Loucy (cell line): ENCODE measurements around the gene NDUFC1.
A peak's percentile ranks its signal among the peaks of the same experiment; 100 is the strongest.
"Not testable (repeated sequence)": the region's sequence is repeated elsewhere in the genome, so short reads cannot be mapped to it uniquely, and the experiment has no call there.

Experiments used
- H2AFZ ChIP-seq: fragments of 200-600 bp; sonication (generic); 2 replicates; pipeline ENCODE4 v1.6.0; 2016; ENCODE audit warnings: antibody characterized with exemption, mild to moderate bottlenecking, low read length, moderate library complexity
- H3F3A ChIP-seq: fragments of 200-600 bp; 2 replicates; pipeline ENCODE4 v1.6.0; 2016; ENCODE audit warnings: antibody characterized with exemption, low read depth, mild to moderate bottlenecking
- H3K27me3 ChIP-seq: fragments of 200-600 bp; sonication (generic); 2 replicates; pipeline ENCODE4 v1.6.1; 2014; ENCODE audit warnings: low read length, mild to moderate bottlenecking; ENCODE audit not compliant: insufficient read depth, poor library complexity, severe bottlenecking
- H3K36me3 ChIP-seq: fragments of 200-600 bp; sonication (generic); 2 replicates; pipeline ENCODE4 v1.6.1; 2016; ENCODE audit warnings: low read length; ENCODE audit not compliant: insufficient read depth
- H3K4me1 ChIP-seq: fragments of 200-600 bp; sonication (generic); 2 replicates; pipeline ENCODE4 v1.5.1; 2014; ENCODE audit warnings: low read length, mild to moderate bottlenecking; ENCODE audit not compliant: insufficient read depth, poor library complexity, severe bottlenecking
- H3K4me2 ChIP-seq: fragments of 200-600 bp; sonication (generic); 2 replicates; pipeline ENCODE4 v1.6.0; 2014; ENCODE audit warnings: antibody characterized with exemption, low read length, low read depth, mild to moderate bottlenecking; ENCODE audit not compliant: poor library complexity, severe bottlenecking
- H3K4me3 ChIP-seq: fragments of 200-600 bp; sonication (generic); 2 replicates; pipeline ENCODE4 v1.5.1; 2014; ENCODE audit warnings: low read length, mild to moderate bottlenecking, mixed read lengths; ENCODE audit not compliant: poor library complexity, severe bottlenecking
- H3K79me2 ChIP-seq: fragments of 200-600 bp; sonication (generic); 2 replicates; pipeline ENCODE4 v1.6.1; 2014; ENCODE audit warnings: low read length; ENCODE audit not compliant: insufficient read depth
- H3K9ac ChIP-seq: fragments of 200-600 bp; sonication (generic); 2 replicates; pipeline ENCODE4 v1.6.0; 2014; ENCODE audit warnings: mild to moderate bottlenecking, low read depth, low read length, moderate library complexity; ENCODE audit not compliant: poor library complexity, severe bottlenecking
- H3K9me2 ChIP-seq: fragments of 200-600 bp; sonication (generic); replicated peaks from 2 replicates; pipeline ENCODE4 v1.6.1; 2016; ENCODE audit warnings: low read depth, low read length, mixed read lengths
- H3K9me3 ChIP-seq: fragments of 200-600 bp; sonication (generic); 2 replicates; pipeline ENCODE4 v1.6.1; 2014; ENCODE audit warnings: mild to moderate bottlenecking, antibody characterized with exemption, low read length, low read depth; ENCODE audit not compliant: insufficient read depth
- H4K20me1 ChIP-seq: fragments of 200-600 bp; sonication (generic); 2 replicates; pipeline ENCODE4 v1.6.0; 2014; ENCODE audit warnings: antibody characterized with exemption, low read length, mild to moderate bottlenecking; ENCODE audit not compliant: insufficient read depth, poor library complexity, severe bottlenecking
- EZH2phosphoT487 ChIP-seq: fragments of 200-600 bp; IDR thresholded peaks from 2 replicates; pipeline ENCODE4 v1.6.1; 2018; ENCODE audit warnings: antibody characterized with exemption, mild to moderate bottlenecking, moderate library complexity, borderline replicate concordance
- TF ChIP-seq, protein P1 (sequence below): fragments of 200-600 bp; sonication (generic); conservative IDR thresholded peaks from 2 replicates; pipeline ENCODE4 v1.5.1; 2014; ENCODE audit warnings: mild to moderate bottlenecking, antibody characterized with exemption, low read length

Gene NDUFC1

DNA sequence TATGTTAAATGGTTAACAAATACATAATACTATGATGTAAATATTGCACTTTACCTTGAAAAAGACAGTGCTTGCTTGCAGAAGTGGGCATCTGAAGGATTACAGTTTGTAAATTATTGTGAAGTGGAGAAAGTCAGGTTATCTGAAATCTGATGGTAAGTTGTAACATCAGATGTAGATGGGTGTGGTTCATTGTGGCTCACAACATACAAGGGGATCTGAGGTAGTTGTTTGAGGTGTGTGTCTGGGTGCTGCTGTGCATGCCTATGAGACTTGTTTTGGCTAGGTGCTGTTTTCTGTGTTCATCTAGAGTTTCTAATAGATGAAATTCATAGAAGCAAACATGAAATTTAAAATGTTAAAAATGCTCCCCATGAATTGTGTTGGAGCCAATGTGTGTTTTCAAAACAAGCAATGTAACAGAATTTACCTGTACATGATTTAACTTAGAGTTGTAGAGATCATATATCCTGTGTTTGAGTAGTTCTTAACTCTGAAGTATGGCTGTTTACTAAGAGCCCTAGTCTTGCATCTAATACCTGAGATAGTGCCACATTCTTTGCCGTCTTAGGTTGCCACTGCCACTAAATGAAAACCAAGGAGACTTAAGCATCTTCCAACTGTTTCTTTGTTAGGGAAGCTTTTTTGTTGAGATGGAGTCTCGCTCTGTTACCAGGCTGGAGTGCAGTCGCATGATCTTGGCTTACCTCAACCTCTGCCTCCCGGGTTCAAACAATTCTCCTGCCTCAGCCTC lies 11.9 kb upstream of the NDUFC1 start:
- Histone ChIP-seq H3K79me2 (peaks cover 100% of the 10 kb centered on the region), H3K4me2 (no peak overlapping the region), H3K9me3 (no peaks in the 10 kb centered on the region), H3F3A (peaks cover 6% of the 10 kb centered on the region; the same call in 1 of the 2 replicates), H4K20me1 (peaks cover 75% of the 10 kb centered on the region), H3K36me3 (no peaks in the 10 kb centered on the region), H2AFZ (no peak overlapping the region), H3K4me1 (peaks cover 34% of the 10 kb centered on the region), H3K27me3 (no peaks in the 10 kb centered on the region), H3K9ac (no peak overlapping the region), H3K9me2 (no peaks in the 10 kb centered on the region), H3K4me3 (no peak overlapping the region)
- TF ChIP-seq, protein P1, sequence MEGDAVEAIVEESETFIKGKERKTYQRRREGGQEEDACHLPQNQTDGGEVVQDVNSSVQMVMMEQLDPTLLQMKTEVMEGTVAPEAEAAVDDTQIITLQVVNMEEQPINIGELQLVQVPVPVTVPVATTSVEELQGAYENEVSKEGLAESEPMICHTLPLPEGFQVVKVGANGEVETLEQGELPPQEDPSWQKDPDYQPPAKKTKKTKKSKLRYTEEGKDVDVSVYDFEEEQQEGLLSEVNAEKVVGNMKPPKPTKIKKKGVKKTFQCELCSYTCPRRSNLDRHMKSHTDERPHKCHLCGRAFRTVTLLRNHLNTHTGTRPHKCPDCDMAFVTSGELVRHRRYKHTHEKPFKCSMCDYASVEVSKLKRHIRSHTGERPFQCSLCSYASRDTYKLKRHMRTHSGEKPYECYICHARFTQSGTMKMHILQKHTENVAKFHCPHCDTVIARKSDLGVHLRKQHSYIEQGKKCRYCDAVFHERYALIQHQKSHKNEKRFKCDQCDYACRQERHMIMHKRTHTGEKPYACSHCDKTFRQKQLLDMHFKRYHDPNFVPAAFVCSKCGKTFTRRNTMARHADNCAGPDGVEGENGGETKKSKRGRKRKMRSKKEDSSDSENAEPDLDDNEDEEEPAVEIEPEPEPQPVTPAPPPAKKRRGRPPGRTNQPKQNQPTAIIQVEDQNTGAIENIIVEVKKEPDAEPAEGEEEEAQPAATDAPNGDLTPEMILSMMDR = no peak
- no peak for TF ChIP-seq EZH2phosphoT487

- Histone ChIP-seq H4K20me1 (peaks cover 76% of the 10 kb centered on the region), H3K4me1 (peaks cover 34% of the 10 kb centered on the region), H3K79me2 (peaks cover 100% of the 10 kb centered on the region)
- not testable (repeated sequence) for H3F3A ChIP-seq, H3K36me3 ChIP-seq, H3K9me2 ChIP-seq, H3K4me2 ChIP-seq, H2AFZ ChIP-seq, H3K9ac ChIP-seq, H3K27me3 ChIP-seq, H3K4me3 ChIP-seq, H3K9me3 ChIP-seq
Measured at GRCh38 chr4:139313414-139313813, 11.1 kb upstream of the NDUFC1 start.

GRCh38 chr4:139312552-139313332 lies 10.5 kb upstream of the NDUFC1 start:
- Histone ChIP-seq H3K36me3 (no peaks in the 10 kb centered on the region), H2AFZ (no peak overlapping the region), H3K9me3 (no peaks in the 10 kb centered on the region), H3K4me2 (peak overlapping the region; percentile 2), H3K9me2 (no peaks in the 10 kb centered on the region), H4K20me1 (peaks cover 80% of the 10 kb centered on the region), H3K27me3 (no peaks in the 10 kb centered on the region), H3K79me2 (peaks cover 100% of the 10 kb centered on the region), H3K9ac (no peak overlapping the region), H3F3A (peaks cover 6% of the 10 kb centered on the region; the same call in 1 of the 2 replicates), H3K4me3 (no peak overlapping the region), H3K4me1 (peaks cover 34% of the 10 kb centered on the region)
- TF ChIP-seq, protein P1 = no peak
- no peak for TF ChIP-seq EZH2phosphoT487
